ENCODE measurements around the gene N4BP2L2.

Gene N4BP2L2

GRCh38 chr13:32408296-32409000, 130.1 kb downstream of the N4BP2L2 start:
- H3K4me3 ChIP-seq (ENCODE audit: low read depth, low read length): no peak overlapping the region; the same call in 1 of the 2 replicates
- DNase-seq (ENCODE audit: low read depth): no peak
- TF ChIP-seq, protein P1, sequence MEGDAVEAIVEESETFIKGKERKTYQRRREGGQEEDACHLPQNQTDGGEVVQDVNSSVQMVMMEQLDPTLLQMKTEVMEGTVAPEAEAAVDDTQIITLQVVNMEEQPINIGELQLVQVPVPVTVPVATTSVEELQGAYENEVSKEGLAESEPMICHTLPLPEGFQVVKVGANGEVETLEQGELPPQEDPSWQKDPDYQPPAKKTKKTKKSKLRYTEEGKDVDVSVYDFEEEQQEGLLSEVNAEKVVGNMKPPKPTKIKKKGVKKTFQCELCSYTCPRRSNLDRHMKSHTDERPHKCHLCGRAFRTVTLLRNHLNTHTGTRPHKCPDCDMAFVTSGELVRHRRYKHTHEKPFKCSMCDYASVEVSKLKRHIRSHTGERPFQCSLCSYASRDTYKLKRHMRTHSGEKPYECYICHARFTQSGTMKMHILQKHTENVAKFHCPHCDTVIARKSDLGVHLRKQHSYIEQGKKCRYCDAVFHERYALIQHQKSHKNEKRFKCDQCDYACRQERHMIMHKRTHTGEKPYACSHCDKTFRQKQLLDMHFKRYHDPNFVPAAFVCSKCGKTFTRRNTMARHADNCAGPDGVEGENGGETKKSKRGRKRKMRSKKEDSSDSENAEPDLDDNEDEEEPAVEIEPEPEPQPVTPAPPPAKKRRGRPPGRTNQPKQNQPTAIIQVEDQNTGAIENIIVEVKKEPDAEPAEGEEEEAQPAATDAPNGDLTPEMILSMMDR (IDR thresholded peaks at IDR 0.05; ENCODE audit: low read depth, low read length, missing control alignments): no peak

GRCh38 chr13:32407854-32408253, 130.7 kb downstream of the N4BP2L2 start:
- no peak overlapping the region; the same call in 1 of the 2 replicates for H3K4me3 ChIP-seq (ENCODE audit: low read depth, low read length)
- TF ChIP-seq, protein P1 (IDR thresholded peaks at IDR 0.05; ENCODE audit: low read depth, low read length, missing control alignments): no peak
- DNase-seq (ENCODE audit: low read depth): no peak

DNA sequence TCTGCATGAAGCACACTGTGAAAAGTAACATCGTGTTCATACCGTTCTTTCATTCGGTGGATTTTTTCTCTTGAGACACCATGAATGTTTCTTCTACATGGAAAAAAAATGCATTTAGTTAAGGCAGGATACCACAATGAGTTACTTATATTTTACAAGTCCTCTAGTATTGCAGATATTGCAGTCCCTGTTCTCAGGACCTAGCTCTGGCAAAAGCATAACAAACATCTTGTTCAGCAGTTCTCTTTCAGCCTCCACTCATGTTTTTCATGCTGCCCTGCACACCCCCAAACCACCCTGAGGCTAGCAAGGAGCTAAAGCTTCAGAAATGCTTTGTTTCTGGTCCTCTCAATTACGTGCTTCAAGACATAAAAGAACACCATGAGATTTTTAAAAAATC, 135.5 kb downstream of the N4BP2L2 start:
- no peak overlapping the region for H3K4me3 ChIP-seq (ENCODE audit: low read depth, low read length)
- TF ChIP-seq, protein P1 (IDR thresholded peaks at IDR 0.05; ENCODE audit: low read depth, low read length, missing control alignments): no peak
- DNase-seq (ENCODE audit: low read depth): no peak

GRCh38 chr13:32391101-32391619, 147.4 kb downstream of the N4BP2L2 start:
- no peak for DNase-seq (ENCODE audit: low read depth)
- no peak overlapping the region for H3K4me3 ChIP-seq (ENCODE audit: low read depth, low read length)
- TF ChIP-seq, protein P1 (IDR thresholded peaks at IDR 0.05; ENCODE audit: low read depth, low read length, missing control alignments): no peak

GRCh38 chr13:32390484-32390883, 148.1 kb downstream of the N4BP2L2 start:
- TF ChIP-seq, protein P1 (IDR thresholded peaks at IDR 0.05; ENCODE audit: low read depth, low read length, missing control alignments): no peak
- DNase-seq (ENCODE audit: low read depth): no peak
- H3K4me3 ChIP-seq (ENCODE audit: low read depth, low read length): no peak overlapping the region

GRCh38 chr13:32390048-32390447, 148.5 kb downstream of the N4BP2L2 start:
- no peak overlapping the region for H3K4me3 ChIP-seq (ENCODE audit: low read depth, low read length)
- no peak for DNase-seq (ENCODE audit: low read depth)
- TF ChIP-seq, protein P1 (IDR thresholded peaks at IDR 0.05; ENCODE audit: low read depth, low read length, missing control alignments): no peak

DNA sequence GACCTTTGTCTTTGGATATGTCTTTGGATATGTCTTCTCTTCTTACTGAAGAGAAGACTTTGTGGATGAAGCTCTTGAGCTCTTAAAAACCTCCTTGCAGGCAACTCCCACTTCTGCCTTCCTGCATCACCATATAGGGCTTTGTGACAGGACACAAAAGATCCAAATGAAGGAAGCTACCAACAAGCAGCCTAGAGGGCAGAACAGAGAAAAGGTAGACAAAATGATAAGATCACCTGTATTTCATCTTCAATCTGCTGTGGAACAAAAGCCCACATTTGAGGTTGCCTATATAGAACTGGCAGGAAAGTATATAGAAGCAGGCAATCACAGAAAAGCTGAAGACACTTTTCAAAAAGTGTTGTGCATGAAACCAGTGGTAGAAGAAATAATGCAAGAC, 153.2 kb downstream of the N4BP2L2 start:
- TF ChIP-seq, protein P1 (IDR thresholded peaks at IDR 0.05; ENCODE audit: low read depth, low read length, missing control alignments): no peak
- H3K4me3 ChIP-seq (ENCODE audit: low read depth, low read length): no peak overlapping the region
- DNase-seq (ENCODE audit: low read depth): no peak

Data from GM12864 (cell line).